Glutamatergic neuron (in vitro differentiated cells): ENCODE measurements around the gene TUBB1. TPM values are rescaled to one million over a fixed set of nuclear protein-coding genes. Genes with fewer than 3 reads are reported as not detected.

ENCODE experiments used
- DNase-seq: peaks from one replicate; pipeline ENCODE4 v3.0.0; 2022
- H3K27ac Mint-ChIP-seq: one replicate; pipeline ENCODE4 v1.8.0; 2020; ENCODE audit warnings: mild to moderate bottlenecking, mixed read lengths, inconsistent platforms; ENCODE audit not compliant: unreplicated experiment
- H3K27me3 Mint-ChIP-seq: one replicate; pipeline ENCODE4 v1.8.0; 2020; ENCODE audit warnings: mild to moderate bottlenecking, moderate library complexity, mixed read lengths, inconsistent platforms; ENCODE audit not compliant: unreplicated experiment
- H3K36me3 Mint-ChIP-seq: one replicate; pipeline ENCODE4 v1.8.0; 2020; ENCODE audit warnings: mild to moderate bottlenecking, mixed read lengths, inconsistent platforms; ENCODE audit not compliant: unreplicated experiment
- H3K4me1 Mint-ChIP-seq: one replicate; pipeline ENCODE4 v1.8.0; 2020; ENCODE audit warnings: mild to moderate bottlenecking, low read depth, mixed read lengths, inconsistent platforms; ENCODE audit not compliant: unreplicated experiment
- H3K4me3 Mint-ChIP-seq: one replicate; pipeline ENCODE4 v1.8.0; 2020; ENCODE audit warnings: mild to moderate bottlenecking, mixed read lengths, inconsistent platforms; ENCODE audit not compliant: unreplicated experiment
- H3K9me3 Mint-ChIP-seq: one replicate; pipeline ENCODE4 v1.8.0; 2020; ENCODE audit warnings: mild to moderate bottlenecking, moderate library complexity, mixed read lengths, inconsistent platforms; ENCODE audit not compliant: unreplicated experiment
- total RNA-seq: library from RNA; stranded (reverse); fragmentation: NEBNext Ultra II Directional; extraction: Animal tissue kit (Norgen Biotek cat#: 25700); gene quantifications from one replicate; pipeline ENCODE4 v1.2.1, GENCODE V29; 2021; ENCODE audit not compliant: unreplicated experiment
- TF ChIP-seq, protein P1 (sequence below): fragments of 200-600 bp; sonication (generic); IDR thresholded peaks from one replicate; pipeline ENCODE4 v1.5.0; 2021; ENCODE audit not compliant: partially characterized antibody, unreplicated experiment

Gene TUBB1
- total RNA-seq, 1 donor from 2014 or later = not detected

DNA sequence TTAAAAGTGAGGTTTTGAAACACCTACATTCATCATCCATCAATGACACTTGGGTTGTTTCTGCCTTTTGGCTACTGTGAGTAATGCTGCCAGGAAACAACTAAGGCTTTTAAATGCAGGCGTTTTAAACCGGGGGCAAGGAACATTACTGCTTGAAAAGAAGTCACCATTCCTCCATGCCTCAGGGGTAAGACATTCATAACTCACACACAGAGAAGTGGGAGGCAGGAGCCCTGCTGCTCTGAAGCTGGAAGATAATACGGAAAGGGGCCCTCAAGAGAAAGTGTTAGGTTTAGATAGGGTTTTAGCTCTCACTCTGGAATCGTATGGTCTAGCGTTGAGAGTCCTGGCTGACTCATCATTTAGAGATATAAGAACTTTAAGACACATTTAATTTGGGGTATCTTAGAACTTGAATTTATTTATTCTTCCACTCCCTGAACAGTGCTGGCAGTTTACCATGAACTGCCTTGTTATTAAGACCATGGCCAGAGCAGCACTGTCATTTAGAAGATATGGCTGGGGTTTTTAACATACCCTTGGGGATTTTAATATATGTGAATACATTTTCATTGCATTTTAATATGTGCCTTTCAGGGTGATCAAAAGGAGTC, 1.8 kb downstream of the TUBB1 start:
- Mint-ChIP-seq H3K4me3 (no peak overlapping the region), H3K4me1 (peaks cover 7% of the 10 kb centered on the region), H3K9me3 (no peaks in the 10 kb centered on the region), H3K27ac (no peak overlapping the region), H3K36me3 (no peaks in the 10 kb centered on the region), H3K27me3 (no peaks in the 10 kb centered on the region)
- TF ChIP-seq, protein P1, sequence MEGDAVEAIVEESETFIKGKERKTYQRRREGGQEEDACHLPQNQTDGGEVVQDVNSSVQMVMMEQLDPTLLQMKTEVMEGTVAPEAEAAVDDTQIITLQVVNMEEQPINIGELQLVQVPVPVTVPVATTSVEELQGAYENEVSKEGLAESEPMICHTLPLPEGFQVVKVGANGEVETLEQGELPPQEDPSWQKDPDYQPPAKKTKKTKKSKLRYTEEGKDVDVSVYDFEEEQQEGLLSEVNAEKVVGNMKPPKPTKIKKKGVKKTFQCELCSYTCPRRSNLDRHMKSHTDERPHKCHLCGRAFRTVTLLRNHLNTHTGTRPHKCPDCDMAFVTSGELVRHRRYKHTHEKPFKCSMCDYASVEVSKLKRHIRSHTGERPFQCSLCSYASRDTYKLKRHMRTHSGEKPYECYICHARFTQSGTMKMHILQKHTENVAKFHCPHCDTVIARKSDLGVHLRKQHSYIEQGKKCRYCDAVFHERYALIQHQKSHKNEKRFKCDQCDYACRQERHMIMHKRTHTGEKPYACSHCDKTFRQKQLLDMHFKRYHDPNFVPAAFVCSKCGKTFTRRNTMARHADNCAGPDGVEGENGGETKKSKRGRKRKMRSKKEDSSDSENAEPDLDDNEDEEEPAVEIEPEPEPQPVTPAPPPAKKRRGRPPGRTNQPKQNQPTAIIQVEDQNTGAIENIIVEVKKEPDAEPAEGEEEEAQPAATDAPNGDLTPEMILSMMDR = no peak
- no peak for DNase-seq

DNA sequence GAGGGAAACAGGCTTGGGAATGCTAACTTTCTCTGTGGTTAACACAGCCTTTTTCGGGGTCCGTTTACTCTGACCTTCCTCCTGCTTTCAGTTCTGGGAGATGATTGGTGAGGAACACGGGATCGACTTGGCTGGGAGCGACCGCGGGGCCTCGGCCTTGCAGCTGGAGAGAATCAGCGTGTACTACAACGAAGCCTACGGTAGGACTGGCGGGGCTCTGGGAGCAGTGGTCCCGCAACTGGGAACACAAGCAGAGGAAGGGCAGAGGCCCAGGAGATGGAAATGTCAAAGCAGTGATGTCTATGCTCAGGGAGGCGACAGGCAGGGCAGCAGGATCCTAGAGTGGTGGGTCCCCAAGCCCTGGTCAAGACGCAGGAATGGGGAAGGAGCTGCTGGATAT, 3.5 kb downstream of the TUBB1 start:
- Mint-ChIP-seq H3K4me1 (peaks cover 4% of the 10 kb centered on the region), H3K36me3 (no peaks in the 10 kb centered on the region), H3K27me3 (no peaks in the 10 kb centered on the region), H3K9me3 (no peaks in the 10 kb centered on the region), H3K4me3 (no peak overlapping the region), H3K27ac (no peak overlapping the region)
- TF ChIP-seq, protein P1 = no peak
- DNase-seq = no peak

DNA sequence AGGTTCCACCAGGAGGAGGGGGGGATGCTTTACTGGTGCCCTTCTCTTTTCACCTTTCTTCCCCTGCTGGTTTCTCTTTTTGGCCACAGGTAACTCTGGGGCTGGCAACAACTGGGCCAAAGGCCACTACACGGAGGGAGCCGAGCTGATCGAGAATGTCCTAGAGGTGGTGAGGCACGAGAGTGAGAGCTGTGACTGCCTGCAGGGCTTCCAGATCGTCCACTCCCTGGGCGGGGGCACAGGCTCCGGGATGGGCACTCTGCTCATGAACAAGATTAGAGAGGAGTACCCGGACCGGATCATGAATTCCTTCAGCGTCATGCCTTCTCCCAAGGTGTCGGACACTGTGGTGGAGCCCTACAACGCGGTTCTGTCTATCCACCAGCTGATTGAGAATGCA, 4.4 kb downstream of the TUBB1 start:
- peaks cover 4% of the 10 kb centered on the region for H3K4me1 Mint-ChIP-seq
- no peak overlapping the region for H3K27ac Mint-ChIP-seq
- H3K9me3 Mint-ChIP-seq = no peaks in the 10 kb centered on the region
- no peak overlapping the region for H3K4me3 Mint-ChIP-seq
- H3K27me3 Mint-ChIP-seq = no peaks in the 10 kb centered on the region
- H3K36me3 Mint-ChIP-seq = no peaks in the 10 kb centered on the region
- no peak for DNase-seq
- TF ChIP-seq, protein P1 = no peak

DNA sequence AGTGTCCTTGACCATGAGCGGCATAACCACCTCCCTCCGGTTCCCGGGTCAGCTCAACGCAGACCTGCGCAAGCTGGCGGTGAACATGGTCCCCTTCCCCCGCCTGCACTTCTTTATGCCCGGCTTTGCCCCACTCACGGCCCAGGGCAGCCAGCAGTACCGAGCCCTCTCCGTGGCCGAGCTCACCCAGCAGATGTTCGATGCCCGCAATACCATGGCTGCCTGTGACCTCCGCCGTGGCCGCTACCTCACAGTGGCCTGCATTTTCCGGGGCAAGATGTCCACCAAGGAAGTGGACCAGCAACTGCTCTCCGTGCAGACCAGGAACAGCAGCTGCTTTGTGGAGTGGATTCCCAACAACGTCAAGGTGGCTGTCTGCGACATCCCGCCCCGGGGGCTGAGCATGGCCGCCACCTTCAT, 4.9 kb downstream of the TUBB1 start:
- Mint-ChIP-seq H3K4me1 (peaks cover 5% of the 10 kb centered on the region), H3K4me3 (no peak overlapping the region), H3K27me3 (no peaks in the 10 kb centered on the region), H3K27ac (peak overlapping the region; percentile 30), H3K36me3 (no peaks in the 10 kb centered on the region), H3K9me3 (no peaks in the 10 kb centered on the region)
- TF ChIP-seq, protein P1 = no peak
- no peak for DNase-seq

DNA sequence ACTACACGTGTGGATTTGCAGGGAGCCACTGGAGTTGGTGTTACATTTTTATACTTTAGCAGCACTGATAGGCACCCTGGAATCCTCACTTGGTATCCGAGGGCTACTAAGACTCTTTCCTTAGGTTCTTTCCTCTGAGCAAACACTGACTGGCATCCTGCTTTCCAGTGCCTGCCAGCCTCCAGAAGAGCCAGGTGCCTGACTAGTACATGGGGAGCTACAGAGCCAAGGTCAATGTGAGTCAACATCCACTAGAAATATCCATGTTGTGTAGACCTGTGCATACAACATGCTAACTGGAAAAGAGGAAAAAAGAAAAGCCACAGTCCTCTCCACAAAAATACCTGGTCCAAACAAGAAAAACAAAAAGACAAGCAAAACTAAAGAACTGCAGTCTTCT, 5.9 kb downstream of the TUBB1 start:
- H3K27me3 Mint-ChIP-seq = no peaks in the 10 kb centered on the region
- peaks cover 10% of the 10 kb centered on the region for H3K4me1 Mint-ChIP-seq
- H3K4me3 Mint-ChIP-seq = no peak overlapping the region
- no peak overlapping the region for H3K27ac Mint-ChIP-seq
- no peak for DNase-seq
- H3K36me3 Mint-ChIP-seq = no peaks in the 10 kb centered on the region
- TF ChIP-seq, protein P1 = no peak
- no peaks in the 10 kb centered on the region for H3K9me3 Mint-ChIP-seq
